Common myeloid progenitor, CD34-positive (primary cell): Measurements from ENCODE around the gene PHC2.

ENCODE experiments used
- CTCF ChIA-PET: fragments of 350-600 bp; sonication (Branson Sonifier 250); formaldehyde crosslinking; loops from one replicate; lab custom pipeline; 2021; ENCODE audit warnings: antibody characterized with exemption; lab: Charles Lee
- POLR2A ChIA-PET: fragments of 350-600 bp; sonication (Branson Sonifier 250); formaldehyde crosslinking; loops from one replicate; lab custom pipeline; 2021; ENCODE audit warnings: antibody characterized with exemption; lab: Charles Lee
- DNase-seq, 3 donors: peaks; one replicate each; pipeline versions ENCODE4 v3.0.0 to v3.0.0-alpha.2; 2013
- H3K27ac ChIP-seq, 2 experiments: 1 replicate in 1 of 2; 2 replicates in 1 of 2; pipeline ENCODE4 v1.7.0; 2013; ENCODE audit warnings: inconsistent platforms in 2 of 2, low read length in 2 of 2, mild to moderate bottlenecking in 2 of 2, low read depth in 1 of 2, moderate library complexity in 1 of 2; ENCODE audit not compliant: severe bottlenecking in 2 of 2, insufficient read depth in 1 of 2, poor library complexity in 1 of 2
- H3K27me3 ChIP-seq, 5 experiments: replicated peaks in 2 of 5; 1 replicate in 3 of 5; 2 replicates in 2 of 5; pipeline versions ENCODE4 v1.6.1 to v1.7.0; 2013; ENCODE audit warnings: low read length in 4 of 5, mild to moderate bottlenecking in 2 of 5, moderate library complexity in 2 of 5, inconsistent platforms in 1 of 5; ENCODE audit not compliant: insufficient read depth in 5 of 5, control insufficient read depth in 4 of 5
- H3K36me3 ChIP-seq, 4 experiments: 1 replicate in 2 of 4; 2 replicates in 2 of 4; pipeline versions ENCODE4 v1.6.1 to v1.7.0; 2013; ENCODE audit warnings: low read length in 3 of 4, control low read depth in 1 of 4, mild to moderate bottlenecking in 1 of 4; ENCODE audit not compliant: control insufficient read depth in 4 of 4, insufficient read depth in 4 of 4
- H3K4me1 ChIP-seq, 4 experiments: 1 replicate in 3 of 4; 2 replicates in 1 of 4; pipeline versions ENCODE4 v1.6.1 to v1.7.1; 2013; ENCODE audit warnings: low read length in 3 of 4, mild to moderate bottlenecking in 3 of 4, control low read depth in 1 of 4, inconsistent platforms in 1 of 4, moderate library complexity in 1 of 4; ENCODE audit not compliant: control insufficient read depth in 4 of 4, insufficient read depth in 4 of 4; ENCODE audit errors: control extremely low read depth in 1 of 4
- H3K4me3 ChIP-seq, 7 experiments: 1 replicate in 4 of 7; 2 replicates in 3 of 7; pipeline versions ENCODE4 v1.5.1 to v1.7.0; 2013; ENCODE audit warnings: mild to moderate bottlenecking in 7 of 7, low read length in 6 of 7, moderate library complexity in 6 of 7, inconsistent platforms in 2 of 7, low read depth in 2 of 7, control low read depth in 1 of 7; ENCODE audit not compliant: insufficient read depth in 4 of 7, control insufficient read depth in 1 of 7; ENCODE audit errors: extremely low read depth in 1 of 7
- H3K9me3 ChIP-seq, 5 experiments: 1 replicate in 4 of 5; 2 replicates in 1 of 5; pipeline versions ENCODE4 v1.6.1 to v1.7.1; 2013; ENCODE audit warnings: low read length in 4 of 5, mild to moderate bottlenecking in 2 of 5, inconsistent platforms in 1 of 5, low read depth in 1 of 5, moderate library complexity in 1 of 5; ENCODE audit not compliant: control insufficient read depth in 4 of 5, insufficient read depth in 2 of 5; ENCODE audit errors: control extremely low read depth in 1 of 5
- WGBS: methylation state at CpG from one replicate; pipeline ENCODE4 v1.1.5; 2013; ENCODE audit not compliant: insufficient coverage; 5-methylcytosine and 5-hydroxymethylcytosine counted together

The PHC2 gene

GRCh38 chr1:33384040-33384812 is 46.7 kb downstream of the PHC2 start:
- DNase-seq = peak in 1 of 3 donors; percentile 33
- H3K36me3 ChIP-seq = no peaks in the 10 kb centered on the region

DNA sequence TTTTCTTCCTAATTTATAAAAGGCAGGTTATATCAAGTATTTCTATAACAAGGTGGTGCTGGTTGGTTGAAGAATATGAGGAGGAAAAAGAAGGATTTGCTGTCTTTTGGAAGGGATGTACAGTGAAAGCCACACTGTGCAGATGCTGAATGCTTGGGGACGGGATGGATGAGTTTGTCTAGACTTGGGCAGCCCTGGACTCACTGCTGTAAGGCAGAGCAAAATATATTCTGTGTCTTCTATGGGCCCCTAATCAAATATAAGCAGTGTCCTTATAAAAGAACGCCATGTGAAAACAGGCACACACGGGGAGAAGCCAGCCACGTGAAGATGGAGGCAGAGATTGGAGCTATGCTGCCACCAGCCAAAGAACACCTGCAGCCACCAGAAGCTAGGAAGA is 47.4 kb downstream of the PHC2 start:
- no peak for DNase-seq
- Histone ChIP-seq H3K27ac (no peak overlapping the region), H3K9me3 (no peaks in the 10 kb centered on the region), H3K4me1 (peaks cover 13 to 75% (median 56%) of the 10 kb centered on the region in 4 experiments), H3K36me3 (no peaks in the 10 kb centered on the region), H3K27me3 (no peaks in the 10 kb centered on the region), H3K4me3 (no peak overlapping the region)
- 82% methylated on average over 4 of the region's 4 CpGs for WGBS
- ChIA-PET POLR2A (no interaction called here), CTCF (interaction anchor here (0.7 to 1.1 kb wide), 2 partner anchors 9 to 45 kb away, joined by 3 to 4 read pairs; no protein-coding TSS in a partner anchor)

More at GRCh38 chr1:33384040-33384812, 46.7 kb downstream of the PHC2 start:
- H3K9me3 ChIP-seq = no peaks in the 10 kb centered on the region
- POLR2A ChIA-PET = no interaction called here
- CTCF ChIA-PET = interaction anchor here (0.7 to 1.3 kb wide), 5 partner anchors 9 to 44 kb away, joined by 3 read pairs; no protein-coding TSS in a partner anchor
- H3K27ac ChIP-seq = no peak overlapping the region
- H3K27me3 ChIP-seq = no peaks in the 10 kb centered on the region
- peaks cover 14 to 69% (median 53%) of the 10 kb centered on the region in 4 experiments for H3K4me1 ChIP-seq
- WGBS = 42% methylated on average over 7 of the region's 7 CpGs
- no peak overlapping the region for H3K4me3 ChIP-seq

DNA sequence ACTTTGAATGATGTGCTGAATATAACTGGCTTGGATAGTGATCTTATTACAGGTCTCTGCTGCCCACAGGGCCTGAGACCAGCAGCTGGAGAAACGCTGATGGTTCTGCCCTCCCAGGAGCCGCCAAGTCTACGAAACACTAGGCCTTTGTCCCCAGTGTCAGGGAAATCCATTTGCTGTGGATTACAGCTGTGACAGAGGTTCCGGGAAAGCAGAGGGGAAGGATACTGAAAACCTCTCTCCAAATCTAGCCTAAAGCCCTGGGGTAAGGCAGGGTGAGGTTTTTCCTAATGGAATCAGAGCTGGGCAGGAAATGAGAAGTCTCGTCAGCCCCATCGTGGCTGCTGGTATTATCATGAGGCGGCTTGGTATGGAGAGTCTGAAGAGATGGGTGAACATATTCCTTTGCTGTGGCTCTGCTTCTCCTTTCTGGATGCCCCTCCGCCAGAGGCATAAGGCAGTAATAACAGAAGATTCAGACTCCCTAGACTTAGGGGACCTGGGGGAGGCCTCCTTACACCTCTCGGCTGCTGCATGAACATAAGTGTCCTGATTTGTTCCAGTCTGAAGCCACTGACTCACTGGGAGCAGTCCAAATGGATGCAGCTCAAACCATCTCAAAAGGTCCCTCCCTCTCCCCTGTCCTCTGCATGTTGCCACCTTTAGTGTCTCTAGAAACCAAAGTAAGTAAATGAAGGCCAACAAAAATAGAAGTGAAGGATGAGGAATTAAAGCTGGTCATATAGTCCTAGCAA is 48.1 kb downstream of the PHC2 start:
- POLR2A ChIA-PET = no interaction called here
- H3K36me3 ChIP-seq = no peaks in the 10 kb centered on the region
- 80% methylated on average over 4 of the region's 9 CpGs for WGBS
- no peaks in the 10 kb centered on the region for H3K9me3 ChIP-seq
- H3K4me3 ChIP-seq = no peak overlapping the region
- CTCF ChIA-PET = interaction anchor here (1.1 to 1.7 kb wide), 2 partner anchors 10 to 11 kb away, joined by 3 to 4 read pairs; no protein-coding TSS in a partner anchor
- DNase-seq = no peak
- peaks cover 13 to 75% (median 56%) of the 10 kb centered on the region in 4 experiments for H3K4me1 ChIP-seq
- no peak overlapping the region for H3K27ac ChIP-seq
- H3K27me3 ChIP-seq = no peaks in the 10 kb centered on the region

- 0% methylated on average over 3 of the region's 4 CpGs for WGBS
- Histone ChIP-seq H3K4me3 (peak overlapping the region in 3 of 7 experiments; percentile 3 to 30 (median 19)), H3K27ac (no peak overlapping the region), H3K36me3 (no peaks in the 10 kb centered on the region), H3K9me3 (no peaks in the 10 kb centered on the region), H3K27me3 (no peaks in the 10 kb centered on the region), H3K4me1 (peaks cover 13 to 73% (median 56%) of the 10 kb centered on the region in 4 experiments)
- CTCF ChIA-PET = interaction anchor here (1.7 kb wide), 1 partner anchor 11 kb away, joined by 3 read pairs; no protein-coding TSS in a partner anchor
- DNase-seq = peak; percentile 60 to 88 (median 82)
- POLR2A ChIA-PET = no interaction called here
Measured at GRCh38 chr1:33381977-33382376, 48.9 kb downstream of the PHC2 start.

GRCh38 chr1:33380811-33381210 is 50.1 kb downstream of the PHC2 start:
- 0% methylated on average over 2 of the region's 2 CpGs for WGBS
- peak overlapping the region in 1 of 7 experiments; percentile 7 for H3K4me3 ChIP-seq
- H3K4me1 ChIP-seq = peaks cover 13 to 75% (median 56%) of the 10 kb centered on the region in 4 experiments
- H3K9me3 ChIP-seq = no peaks in the 10 kb centered on the region
- DNase-seq = peak in 1 of 3 donors; percentile 22
- no peak overlapping the region for H3K27ac ChIP-seq
- H3K36me3 ChIP-seq = no peaks in the 10 kb centered on the region
- H3K27me3 ChIP-seq = no peaks in the 10 kb centered on the region
- ChIA-PET POLR2A (no interaction called here), CTCF (interaction anchor here (2.9 kb wide), 1 partner anchor 11 kb away, joined by 16 read pairs; no protein-coding TSS in a partner anchor)

DNA sequence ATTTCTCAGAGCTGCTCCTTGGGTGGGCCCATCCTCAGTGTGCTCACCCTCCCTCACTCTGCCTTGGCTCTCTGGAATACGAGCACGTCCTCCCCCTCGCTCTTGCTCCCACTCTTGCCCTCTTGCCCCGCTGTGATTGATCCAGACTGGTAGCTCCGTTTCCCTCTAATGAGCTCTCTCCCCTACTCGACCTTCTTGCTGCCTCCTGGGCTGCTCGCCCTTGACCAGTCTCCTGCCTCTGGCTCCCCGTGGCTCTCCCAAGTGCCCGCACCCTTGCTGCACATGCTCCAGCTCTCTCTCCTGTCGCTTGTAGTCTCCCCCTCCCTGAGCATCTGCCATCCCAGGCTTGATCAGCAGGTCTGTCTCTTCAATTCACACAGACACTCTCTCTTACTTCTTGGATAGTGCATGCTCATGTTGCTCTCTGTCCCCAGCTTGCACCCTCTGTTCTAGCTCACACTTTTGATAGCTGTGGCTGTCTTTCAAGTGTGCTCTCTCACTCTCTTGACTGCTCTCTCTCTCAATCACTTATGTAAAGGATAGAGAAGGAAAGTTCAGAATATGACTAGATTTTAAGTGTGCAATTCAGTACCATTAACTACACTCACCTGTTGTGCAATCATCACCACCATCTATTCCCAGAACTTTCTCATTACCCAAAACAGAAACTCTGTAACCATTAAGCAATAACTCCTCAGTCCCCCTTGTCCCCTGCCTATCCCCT is 51.1 kb downstream of the PHC2 start:
- Histone ChIP-seq H3K9me3 (no peaks in the 10 kb centered on the region), H3K36me3 (peaks cover 0 to 4% (median under 1%) of the 10 kb centered on the region in 4 experiments), H3K4me3 (no peak overlapping the region), H3K4me1 (peaks cover 10 to 68% (median 53%) of the 10 kb centered on the region in 4 experiments), H3K27ac (no peak overlapping the region), H3K27me3 (no peaks in the 10 kb centered on the region)
- 91% methylated on average over 9 of the region's 10 CpGs for WGBS
- no peak for DNase-seq
- CTCF ChIA-PET = interaction anchor here (1.1 to 2.9 kb wide), 2 partner anchors 10 to 18 kb away, joined by 4 to 16 read pairs; no protein-coding TSS in a partner anchor
- POLR2A ChIA-PET = no interaction called here
